G401.6 (cell line): ENCODE measurements around the gene PTPRN2.

Experiments
- FAIRE-seq: peaks from 2 replicates; lab custom pipeline; 2012; peaks lifted over from hg19 to GRCh38; lab: Jason Lieb, UNC

The PTPRN2 gene

GRCh38 chr7:157824011-157824818 lies 763.4 kb downstream of the PTPRN2 start:
- no peak for FAIRE-seq

- FAIRE-seq = no peak
Observed at GRCh38 chr7:157822688-157823031, 765.0 kb downstream of the PTPRN2 start.

GRCh38 chr7:157821959-157822687 lies 765.5 kb downstream of the PTPRN2 start:
- no peak for FAIRE-seq

GRCh38 chr7:157820796-157821195 lies 766.8 kb downstream of the PTPRN2 start:
- FAIRE-seq = no peak

- FAIRE-seq = no peak
Observed at GRCh38 chr7:157819455-157819807, 768.2 kb downstream of the PTPRN2 start.

GRCh38 chr7:157818701-157819454 lies 768.7 kb downstream of the PTPRN2 start:
- FAIRE-seq = no peak

- FAIRE-seq = no peak
Observed at GRCh38 chr7:157817944-157818700, 769.5 kb downstream of the PTPRN2 start.

- FAIRE-seq = no peak
Observed at GRCh38 chr7:157817433-157817832, 770.2 kb downstream of the PTPRN2 start.

GRCh38 chr7:157816526-157817250 lies 770.9 kb downstream of the PTPRN2 start:
- no peak for FAIRE-seq

GRCh38 chr7:157816086-157816485 lies 771.5 kb downstream of the PTPRN2 start:
- no peak for FAIRE-seq

- FAIRE-seq = no peak
Observed at GRCh38 chr7:157815706-157816022, 772.0 kb downstream of the PTPRN2 start.

GRCh38 chr7:157814931-157815705 lies 772.5 kb downstream of the PTPRN2 start:
- FAIRE-seq = no peak

GRCh38 chr7:157813741-157814661 lies 773.6 kb downstream of the PTPRN2 start:
- no peak for FAIRE-seq

GRCh38 chr7:157813053-157813452 lies 774.6 kb downstream of the PTPRN2 start:
- no peak for FAIRE-seq

GRCh38 chr7:157811946-157812345 lies 775.7 kb downstream of the PTPRN2 start:
- FAIRE-seq = no peak

GRCh38 chr7:157809863-157810851 lies 777.5 kb downstream of the PTPRN2 start:
- no peak for FAIRE-seq

- no peak for FAIRE-seq
Observed at GRCh38 chr7:157809154-157809862, 778.3 kb downstream of the PTPRN2 start.

- no peak for FAIRE-seq
Observed at GRCh38 chr7:157808042-157808441, 779.6 kb downstream of the PTPRN2 start.
